ENCODE results near the gene CCDC88C. TPM values are rescaled to one million over a fixed set of nuclear protein-coding genes. Genes with fewer than 3 reads are reported as not detected.

CCDC88C gene
- total and polyA plus RNA-seq, 2 experiments from 2014 or later: 23.6 to 60.7 TPM

- TF ChIP-seq STAT1 (IDR thresholded peaks at IDR 0.05; ENCODE audit: unreplicated experiment): no peak
- TF ChIP-seq, protein P1, sequence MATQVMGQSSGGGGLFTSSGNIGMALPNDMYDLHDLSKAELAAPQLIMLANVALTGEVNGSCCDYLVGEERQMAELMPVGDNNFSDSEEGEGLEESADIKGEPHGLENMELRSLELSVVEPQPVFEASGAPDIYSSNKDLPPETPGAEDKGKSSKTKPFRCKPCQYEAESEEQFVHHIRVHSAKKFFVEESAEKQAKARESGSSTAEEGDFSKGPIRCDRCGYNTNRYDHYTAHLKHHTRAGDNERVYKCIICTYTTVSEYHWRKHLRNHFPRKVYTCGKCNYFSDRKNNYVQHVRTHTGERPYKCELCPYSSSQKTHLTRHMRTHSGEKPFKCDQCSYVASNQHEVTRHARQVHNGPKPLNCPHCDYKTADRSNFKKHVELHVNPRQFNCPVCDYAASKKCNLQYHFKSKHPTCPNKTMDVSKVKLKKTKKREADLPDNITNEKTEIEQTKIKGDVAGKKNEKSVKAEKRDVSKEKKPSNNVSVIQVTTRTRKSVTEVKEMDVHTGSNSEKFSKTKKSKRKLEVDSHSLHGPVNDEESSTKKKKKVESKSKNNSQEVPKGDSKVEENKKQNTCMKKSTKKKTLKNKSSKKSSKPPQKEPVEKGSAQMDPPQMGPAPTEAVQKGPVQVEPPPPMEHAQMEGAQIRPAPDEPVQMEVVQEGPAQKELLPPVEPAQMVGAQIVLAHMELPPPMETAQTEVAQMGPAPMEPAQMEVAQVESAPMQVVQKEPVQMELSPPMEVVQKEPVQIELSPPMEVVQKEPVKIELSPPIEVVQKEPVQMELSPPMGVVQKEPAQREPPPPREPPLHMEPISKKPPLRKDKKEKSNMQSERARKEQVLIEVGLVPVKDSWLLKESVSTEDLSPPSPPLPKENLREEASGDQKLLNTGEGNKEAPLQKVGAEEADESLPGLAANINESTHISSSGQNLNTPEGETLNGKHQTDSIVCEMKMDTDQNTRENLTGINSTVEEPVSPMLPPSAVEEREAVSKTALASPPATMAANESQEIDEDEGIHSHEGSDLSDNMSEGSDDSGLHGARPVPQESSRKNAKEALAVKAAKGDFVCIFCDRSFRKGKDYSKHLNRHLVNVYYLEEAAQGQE (IDR thresholded peaks at IDR 0.05; ENCODE audit: unreplicated experiment): no peak
- TF ChIP-seq, protein P2, sequence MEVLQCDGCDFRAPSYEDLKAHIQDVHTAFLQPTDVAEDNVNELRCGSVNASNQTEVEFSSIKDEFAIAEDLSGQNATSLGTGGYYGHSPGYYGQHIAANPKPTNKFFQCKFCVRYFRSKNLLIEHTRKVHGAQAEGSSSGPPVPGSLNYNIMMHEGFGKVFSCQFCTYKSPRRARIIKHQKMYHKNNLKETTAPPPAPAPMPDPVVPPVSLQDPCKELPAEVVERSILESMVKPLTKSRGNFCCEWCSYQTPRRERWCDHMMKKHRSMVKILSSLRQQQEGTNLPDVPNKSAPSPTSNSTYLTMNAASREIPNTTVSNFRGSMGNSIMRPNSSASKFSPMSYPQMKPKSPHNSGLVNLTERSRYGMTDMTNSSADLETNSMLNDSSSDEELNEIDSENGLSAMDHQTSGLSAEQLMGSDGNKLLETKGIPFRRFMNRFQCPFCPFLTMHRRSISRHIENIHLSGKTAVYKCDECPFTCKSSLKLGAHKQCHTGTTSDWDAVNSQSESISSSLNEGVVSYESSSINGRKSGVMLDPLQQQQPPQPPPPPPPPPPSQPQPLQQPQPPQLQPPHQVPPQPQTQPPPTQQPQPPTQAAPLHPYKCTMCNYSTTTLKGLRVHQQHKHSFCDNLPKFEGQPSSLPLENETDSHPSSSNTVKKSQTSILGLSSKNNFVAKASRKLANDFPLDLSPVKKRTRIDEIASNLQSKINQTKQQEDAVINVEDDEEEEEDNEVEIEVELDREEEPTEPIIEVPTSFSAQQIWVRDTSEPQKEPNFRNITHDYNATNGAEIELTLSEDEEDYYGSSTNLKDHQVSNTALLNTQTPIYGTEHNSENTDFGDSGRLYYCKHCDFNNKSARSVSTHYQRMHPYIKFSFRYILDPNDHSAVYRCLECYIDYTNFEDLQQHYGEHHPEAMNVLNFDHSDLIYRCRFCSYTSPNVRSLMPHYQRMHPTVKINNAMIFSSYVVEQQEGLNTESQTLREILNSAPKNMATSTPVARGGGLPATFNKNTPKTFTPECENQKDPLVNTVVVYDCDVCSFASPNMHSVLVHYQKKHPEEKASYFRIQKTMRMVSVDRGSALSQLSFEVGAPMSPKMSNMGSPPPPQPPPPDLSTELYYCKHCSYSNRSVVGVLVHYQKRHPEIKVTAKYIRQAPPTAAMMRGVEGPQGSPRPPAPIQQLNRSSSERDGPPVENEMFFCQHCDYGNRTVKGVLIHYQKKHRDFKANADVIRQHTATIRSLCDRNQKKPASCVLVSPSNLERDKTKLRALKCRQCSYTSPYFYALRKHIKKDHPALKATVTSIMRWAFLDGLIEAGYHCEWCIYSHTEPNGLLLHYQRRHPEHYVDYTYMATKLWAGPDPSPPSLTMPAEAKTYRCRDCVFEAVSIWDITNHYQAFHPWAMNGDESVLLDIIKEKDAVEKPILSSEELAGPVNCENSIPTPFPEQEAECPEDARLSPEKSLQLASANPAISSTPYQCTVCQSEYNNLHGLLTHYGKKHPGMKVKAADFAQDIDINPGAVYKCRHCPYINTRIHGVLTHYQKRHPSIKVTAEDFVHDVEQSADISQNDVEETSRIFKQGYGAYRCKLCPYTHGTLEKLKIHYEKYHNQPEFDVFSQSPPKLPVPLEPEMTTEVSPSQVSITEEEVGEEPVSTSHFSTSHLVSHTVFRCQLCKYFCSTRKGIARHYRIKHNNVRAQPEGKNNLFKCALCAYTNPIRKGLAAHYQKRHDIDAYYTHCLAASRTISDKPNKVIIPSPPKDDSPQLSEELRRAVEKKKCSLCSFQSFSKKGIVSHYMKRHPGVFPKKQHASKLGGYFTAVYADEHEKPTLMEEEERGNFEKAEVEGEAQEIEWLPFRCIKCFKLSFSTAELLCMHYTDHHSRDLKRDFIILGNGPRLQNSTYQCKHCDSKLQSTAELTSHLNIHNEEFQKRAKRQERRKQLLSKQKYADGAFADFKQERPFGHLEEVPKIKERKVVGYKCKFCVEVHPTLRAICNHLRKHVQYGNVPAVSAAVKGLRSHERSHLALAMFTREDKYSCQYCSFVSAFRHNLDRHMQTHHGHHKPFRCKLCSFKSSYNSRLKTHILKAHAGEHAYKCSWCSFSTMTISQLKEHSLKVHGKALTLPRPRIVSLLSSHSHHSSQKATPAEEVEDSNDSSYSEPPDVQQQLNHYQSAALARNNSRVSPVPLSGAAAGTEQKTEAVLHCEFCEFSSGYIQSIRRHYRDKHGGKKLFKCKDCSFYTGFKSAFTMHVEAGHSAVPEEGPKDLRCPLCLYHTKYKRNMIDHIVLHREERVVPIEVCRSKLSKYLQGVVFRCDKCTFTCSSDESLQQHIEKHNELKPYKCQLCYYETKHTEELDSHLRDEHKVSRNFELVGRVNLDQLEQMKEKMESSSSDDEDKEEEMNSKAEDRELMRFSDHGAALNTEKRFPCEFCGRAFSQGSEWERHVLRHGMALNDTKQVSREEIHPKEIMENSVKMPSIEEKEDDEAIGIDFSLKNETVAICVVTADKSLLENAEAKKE (CRISPR knock-in tag; IDR thresholded peaks at IDR 0.05): no peak
Measured at GRCh38 chr14:91231446-91231845, 186.2 kb downstream of the CCDC88C start (continued).

DNA sequence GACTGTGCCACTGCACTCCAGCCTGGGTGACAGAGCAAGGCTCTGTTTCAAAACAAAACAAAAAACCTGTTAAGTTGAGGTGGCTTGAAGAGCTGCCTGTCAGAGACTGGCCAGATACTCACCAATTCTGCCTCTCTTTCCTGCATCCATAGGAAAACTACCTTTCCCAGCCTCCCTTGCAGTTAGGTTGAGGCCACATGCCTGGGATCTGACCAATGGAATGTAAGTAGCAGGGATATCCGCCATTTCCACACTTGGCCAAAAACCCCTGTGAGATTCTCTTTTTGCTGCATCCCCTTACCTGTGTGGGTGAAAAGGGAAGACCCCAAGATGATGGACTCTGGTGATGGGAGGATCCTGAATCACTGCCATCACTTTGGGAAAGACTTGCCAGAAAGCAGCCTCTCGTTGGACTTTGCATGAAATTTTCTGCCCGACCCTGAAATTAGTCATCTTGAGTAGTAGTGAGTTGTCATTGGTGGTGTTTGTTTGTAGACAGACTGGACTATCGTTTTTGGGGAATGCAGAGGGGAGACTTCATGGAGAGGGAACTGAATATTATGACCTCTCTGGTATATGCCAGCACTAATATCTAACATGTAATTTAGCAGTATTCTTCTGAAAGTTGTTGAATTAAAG, 187.1 kb downstream of the CCDC88C start:
- no peak overlapping the region for H3K27ac Mint-ChIP-seq
- no peak overlapping the region for H3K27ac ChIP-seq (ENCODE audit: low read depth)
- H3K4me3 ChIP-seq: no peak overlapping the region
- H3K4me1 Mint-ChIP-seq: peaks cover 20% of the 10 kb centered on the region
- H3K4me2 ChIP-seq: no peak overlapping the region
- peaks cover 24% of the 10 kb centered on the region for H3K9me3 Mint-ChIP-seq
- DNase-seq (ENCODE audit: low spot score): no peak
- ATAC-seq: no peak
- peaks cover 23% of the 10 kb centered on the region for H3K36me3 Mint-ChIP-seq (ENCODE audit: low read depth)
- TF ChIP-seq, protein P3, sequence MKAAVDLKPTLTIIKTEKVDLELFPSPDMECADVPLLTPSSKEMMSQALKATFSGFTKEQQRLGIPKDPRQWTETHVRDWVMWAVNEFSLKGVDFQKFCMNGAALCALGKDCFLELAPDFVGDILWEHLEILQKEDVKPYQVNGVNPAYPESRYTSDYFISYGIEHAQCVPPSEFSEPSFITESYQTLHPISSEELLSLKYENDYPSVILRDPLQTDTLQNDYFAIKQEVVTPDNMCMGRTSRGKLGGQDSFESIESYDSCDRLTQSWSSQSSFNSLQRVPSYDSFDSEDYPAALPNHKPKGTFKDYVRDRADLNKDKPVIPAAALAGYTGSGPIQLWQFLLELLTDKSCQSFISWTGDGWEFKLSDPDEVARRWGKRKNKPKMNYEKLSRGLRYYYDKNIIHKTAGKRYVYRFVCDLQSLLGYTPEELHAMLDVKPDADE (IDR thresholded peaks at IDR 0.05): no peak
- TF ChIP-seq EZH2 (IDR thresholded peaks at IDR 0.05; ENCODE audit: low read depth, unreplicated experiment): no peak
- peaks cover 14% of the 10 kb centered on the region; the same call in 1 of the 2 replicates for H3K4me1 ChIP-seq (ENCODE audit: insufficient read depth)
- no peak overlapping the region for H3K4me3 Mint-ChIP-seq
- peaks cover 8% of the 10 kb centered on the region for H3K27me3 Mint-ChIP-seq (ENCODE audit: insufficient read depth, low read depth, poor library complexity)
- no peaks in the 10 kb centered on the region for H3F3A ChIP-seq (replicated peaks; ENCODE audit: low read depth)
- peaks cover 5% of the 10 kb centered on the region; the same call in 1 of the 2 replicates for H3K9me2 ChIP-seq (ENCODE audit: insufficient read depth)
- H3K27me3 ChIP-seq (ENCODE audit: insufficient read depth): no peaks in the 10 kb centered on the region
- no peaks in the 10 kb centered on the region for H3K36me3 ChIP-seq (ENCODE audit: insufficient read depth)
- H2AFZ ChIP-seq: no peak overlapping the region
- H3K79me2 ChIP-seq (replicated peaks; ENCODE audit: insufficient read depth): no peaks in the 10 kb centered on the region
- no peaks in the 10 kb centered on the region; the same call in 1 of the 2 replicates for H4K20me1 ChIP-seq (replicated peaks; ENCODE audit: insufficient read depth)
